Uterus (tissue), 4 donors: ENCODE results near the gene LGALS3BP. TPM values are rescaled to one million over a fixed set of nuclear protein-coding genes. Genes with fewer than 3 reads are reported as not detected.

Source experiments
- DNase-seq, 2 donors: peaks; one replicate each; pipeline ENCODE4 v3.0.0-alpha.2; 2019 to 2020
- H3K27ac ChIP-seq, 2 donors: fragments of 200-600 bp; sonication (generic); 1 replicate in 1 of 2; 2 replicates in 1 of 2; pipeline ENCODE4 v1.5.1; 2016 to 2018
- H3K27me3 ChIP-seq, 2 donors: fragments of 200-600 bp; sonication (generic); one replicate each; pipeline ENCODE4 v1.5.1; 2018 to 2019; ENCODE audit warnings: control low read depth in 1 of 2
- H3K36me3 ChIP-seq, 2 donors: fragments of 200-600 bp; sonication (generic); one replicate each; pipeline ENCODE4 v1.5.1; 2019; ENCODE audit warnings: control low read depth in 1 of 2
- H3K4me1 ChIP-seq, 2 donors: fragments of 200-600 bp; sonication (generic); one replicate each; pipeline ENCODE4 v1.5.1; 2018 to 2019; ENCODE audit warnings: control low read depth in 1 of 2
- H3K4me3 ChIP-seq, 2 donors: fragments of 200-600 bp; sonication (generic); 1 replicate in 1 of 2; 2 replicates in 1 of 2; pipeline ENCODE4 v1.5.1; 2018 to 2019; ENCODE audit warnings: mild to moderate bottlenecking in 1 of 2
- H3K9me3 ChIP-seq, 2 donors: fragments of 200-600 bp; sonication (generic); one replicate each; pipeline ENCODE4 v1.5.1; 2019; ENCODE audit warnings: control low read depth in 1 of 2
- POLR2A ChIP-seq, 2 donors: fragments of 450-650 bp; IDR thresholded peaks; one replicate each; pipeline ENCODE4 v1.6.1; 2016; ENCODE audit warnings: antibody characterized with exemption in 2 of 2, mild to moderate bottlenecking in 1 of 2, moderate library complexity in 1 of 2
- intact Hi-C: fragments of 100-400 bp; cut with DNase I; formaldehyde crosslinking; loops from one replicate; pipeline ENCODE4 v1.15.1; 2023; ENCODE audit warnings: low total_unique reads
- total RNA-seq, 4 donors: library from RNA; depleted of rRNA in 3 of 4; stranded (reverse); fragments of >200 nt in 3 of 4; gene quantifications; one replicate each; pipeline versions ENCODE4 v1.1.0 to v1.2.4, GENCODE V29; 2014 to 2023
- TF ChIP-seq, protein P1 (sequence below), 4 experiments: fragments of 200-600 bp in 2 of 4; fragments of 450-650 bp in 2 of 4; sonication (generic) in 2 of 4; IDR thresholded peaks; one replicate each; pipeline ENCODE4 v1.5.1; 2016 to 2019; ENCODE audit warnings: antibody characterized with exemption in 4 of 4, mild to moderate bottlenecking in 2 of 4, moderate library complexity in 1 of 4
- donor health status: DM: yes; HTN: yes; CAD: no.

The LGALS3BP gene
- total RNA-seq, 4 donors from 2014 or later, result 88.2 to 396 (median 244) TPM

DNA sequence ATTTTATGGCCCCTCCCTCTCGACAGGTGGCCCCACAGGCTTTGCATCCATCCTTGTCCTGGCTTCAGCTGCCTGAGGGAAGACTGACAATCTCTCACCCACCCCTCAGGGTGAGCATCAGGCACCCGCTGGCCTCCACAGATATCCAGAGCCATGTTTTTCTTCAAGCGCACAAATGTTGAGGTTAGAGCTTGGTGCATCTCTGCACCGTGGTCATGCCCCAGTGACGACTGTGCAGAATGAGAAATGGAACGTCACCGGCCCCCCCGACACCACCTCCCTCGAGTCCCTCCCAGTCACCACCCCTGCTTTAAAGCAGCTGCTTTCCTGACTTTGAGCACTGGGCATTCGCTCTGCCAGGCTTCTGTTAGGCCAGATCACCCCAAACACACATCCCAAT is 34.8 kb downstream of the LGALS3BP start:
- H3K27me3 ChIP-seq, result no peaks in the 10 kb centered on the region
- no peaks in the 10 kb centered on the region for H3K36me3 ChIP-seq
- no peaks in the 10 kb centered on the region for H3K9me3 ChIP-seq
- intact Hi-C loops, result no loop called here
- no peak overlapping the region for H3K4me3 ChIP-seq
- TF ChIP-seq POLR2A (IDR thresholded peaks at IDR 0.05), result no peak
- TF ChIP-seq, protein P1, sequence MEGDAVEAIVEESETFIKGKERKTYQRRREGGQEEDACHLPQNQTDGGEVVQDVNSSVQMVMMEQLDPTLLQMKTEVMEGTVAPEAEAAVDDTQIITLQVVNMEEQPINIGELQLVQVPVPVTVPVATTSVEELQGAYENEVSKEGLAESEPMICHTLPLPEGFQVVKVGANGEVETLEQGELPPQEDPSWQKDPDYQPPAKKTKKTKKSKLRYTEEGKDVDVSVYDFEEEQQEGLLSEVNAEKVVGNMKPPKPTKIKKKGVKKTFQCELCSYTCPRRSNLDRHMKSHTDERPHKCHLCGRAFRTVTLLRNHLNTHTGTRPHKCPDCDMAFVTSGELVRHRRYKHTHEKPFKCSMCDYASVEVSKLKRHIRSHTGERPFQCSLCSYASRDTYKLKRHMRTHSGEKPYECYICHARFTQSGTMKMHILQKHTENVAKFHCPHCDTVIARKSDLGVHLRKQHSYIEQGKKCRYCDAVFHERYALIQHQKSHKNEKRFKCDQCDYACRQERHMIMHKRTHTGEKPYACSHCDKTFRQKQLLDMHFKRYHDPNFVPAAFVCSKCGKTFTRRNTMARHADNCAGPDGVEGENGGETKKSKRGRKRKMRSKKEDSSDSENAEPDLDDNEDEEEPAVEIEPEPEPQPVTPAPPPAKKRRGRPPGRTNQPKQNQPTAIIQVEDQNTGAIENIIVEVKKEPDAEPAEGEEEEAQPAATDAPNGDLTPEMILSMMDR (IDR thresholded peaks at IDR 0.05), result no peak
- H3K4me1 ChIP-seq, result no peaks in the 10 kb centered on the region
- DNase-seq, result no peak
- no peak overlapping the region for H3K27ac ChIP-seq

DNA sequence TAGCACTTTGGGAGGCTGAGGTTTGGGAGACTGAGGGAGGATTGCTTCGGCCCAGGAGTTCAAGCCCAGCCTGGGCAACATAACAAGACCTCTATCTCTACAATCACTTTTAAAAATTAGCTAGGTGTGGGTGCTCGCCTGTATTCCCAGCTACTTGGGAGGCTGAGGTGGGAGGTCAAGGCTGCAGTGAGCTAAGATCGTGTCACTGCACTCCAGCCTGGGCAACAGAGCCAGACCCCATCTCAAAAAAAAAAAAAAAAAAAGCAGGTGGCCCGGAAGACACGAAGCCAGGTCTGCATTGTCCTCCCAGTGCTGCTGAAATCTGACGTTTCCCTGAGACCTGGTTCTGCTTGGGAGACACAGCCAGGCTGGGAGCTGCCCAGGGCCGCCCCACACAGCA is 35.7 kb downstream of the LGALS3BP start:
- intact Hi-C loops, result no loop called here
- TF ChIP-seq POLR2A (IDR thresholded peaks at IDR 0.05), result no peak
- TF ChIP-seq, protein P1 (IDR thresholded peaks at IDR 0.05), result no peak
- H3K4me3 ChIP-seq, result no peak overlapping the region
- H3K27me3 ChIP-seq, result no peaks in the 10 kb centered on the region
- H3K36me3 ChIP-seq, result no peaks in the 10 kb centered on the region
- H3K27ac ChIP-seq, result no peak overlapping the region
- H3K4me1 ChIP-seq, result no peaks in the 10 kb centered on the region
- no peak for DNase-seq
- H3K9me3 ChIP-seq, result no peaks in the 10 kb centered on the region

DNA sequence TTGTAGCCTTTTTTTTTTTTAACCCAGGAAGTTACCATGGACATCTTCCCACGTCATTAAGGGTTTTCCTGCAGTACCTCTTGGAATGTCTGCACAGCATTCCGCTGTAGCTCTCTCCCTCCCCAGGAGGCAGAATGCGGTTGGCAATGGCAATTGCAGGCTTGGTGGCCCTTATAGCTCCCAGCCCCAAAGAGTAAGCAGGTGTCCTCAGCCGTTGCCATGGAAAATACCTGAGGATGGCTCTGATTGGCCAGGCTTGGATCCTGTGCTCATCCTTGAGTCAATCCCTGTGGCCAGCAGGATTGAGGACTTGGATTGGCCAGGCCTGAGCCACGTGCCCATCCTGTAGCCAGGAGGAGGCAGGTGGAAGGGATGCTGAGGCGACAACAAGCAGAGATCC is 39.0 kb downstream of the LGALS3BP start:
- no peak for DNase-seq
- TF ChIP-seq, protein P1 (IDR thresholded peaks at IDR 0.05), result no peak
- peak overlapping the region in 1 of 2 donors; percentile 66 for H3K27ac ChIP-seq
- intact Hi-C loops, result no loop called here
- no peaks in the 10 kb centered on the region for H3K36me3 ChIP-seq
- no peak overlapping the region for H3K4me3 ChIP-seq
- no peaks in the 10 kb centered on the region for H3K9me3 ChIP-seq
- H3K4me1 ChIP-seq, result no peaks in the 10 kb centered on the region
- H3K27me3 ChIP-seq, result no peaks in the 10 kb centered on the region

DNA sequence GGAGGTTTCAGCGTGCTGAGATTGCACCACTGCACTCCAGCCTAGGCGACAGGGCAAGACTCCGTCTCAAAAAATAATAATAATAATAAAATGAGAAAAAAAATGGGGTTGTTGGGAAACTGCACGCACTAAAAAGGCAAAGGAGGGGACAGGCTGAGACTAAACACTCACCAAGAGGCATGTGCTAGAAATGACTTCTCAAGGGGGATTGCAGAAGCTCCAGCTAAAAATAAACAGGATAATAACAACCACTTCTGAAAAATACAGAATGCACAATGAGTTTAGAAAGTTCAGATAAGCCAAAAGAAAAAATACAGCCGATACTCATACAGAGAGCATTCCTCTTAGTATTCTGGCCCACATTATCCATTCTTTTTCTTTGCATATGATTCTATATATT is 39.5 kb downstream of the LGALS3BP start:
- no peak overlapping the region for H3K4me3 ChIP-seq
- no peaks in the 10 kb centered on the region for H3K9me3 ChIP-seq
- H3K36me3 ChIP-seq, result no peaks in the 10 kb centered on the region
- H3K27ac ChIP-seq, result peak overlapping the region in 1 of 2 donors; percentile 66
- no peak for TF ChIP-seq POLR2A (IDR thresholded peaks at IDR 0.05)
- TF ChIP-seq, protein P1 (IDR thresholded peaks at IDR 0.05), result no peak
- H3K4me1 ChIP-seq, result peaks cover under 1 to 1% of the 10 kb centered on the region in 2 donors
- no peak for DNase-seq
- intact Hi-C loops, result no loop called here
- no peaks in the 10 kb centered on the region for H3K27me3 ChIP-seq

DNA sequence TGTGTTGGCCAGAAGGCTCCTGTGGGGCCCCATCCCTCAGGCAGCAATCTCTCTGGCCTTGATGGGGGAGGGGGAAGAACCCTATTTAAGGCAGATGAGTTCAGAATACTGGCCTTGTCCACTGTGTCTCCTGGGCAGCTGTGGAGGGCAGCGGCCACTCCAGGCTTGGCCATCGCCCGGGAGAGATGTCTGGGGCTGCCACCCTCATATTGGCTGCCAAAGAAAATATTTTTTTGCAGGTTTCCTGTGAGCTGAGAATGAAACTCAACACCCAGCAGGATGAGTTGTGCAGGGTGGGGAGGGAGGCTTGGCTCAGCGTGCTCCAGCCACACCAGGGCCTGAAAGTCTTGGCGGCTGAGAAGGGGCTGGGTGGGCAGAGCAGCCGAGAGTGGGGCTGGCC is 40.1 kb downstream of the LGALS3BP start:
- H3K27ac ChIP-seq, result peak overlapping the region in 1 of 2 donors; percentile 66

More for the DNA sequence above, 40.1 kb downstream of the LGALS3BP start:
- Histone ChIP-seq H3K27me3 (no peaks in the 10 kb centered on the region), H3K4me1 (peaks cover 7% of the 10 kb centered on the region in 2 donors), H3K36me3 (no peaks in the 10 kb centered on the region), H3K4me3 (no peak overlapping the region), H3K9me3 (no peaks in the 10 kb centered on the region)
- no peak for TF ChIP-seq POLR2A (IDR thresholded peaks at IDR 0.05)
- TF ChIP-seq, protein P1 (IDR thresholded peaks at IDR 0.05), result no peak
- no peak for DNase-seq
- intact Hi-C loops, result no loop called here
